Measurements from ENCODE around the gene FGF18.

DNA sequence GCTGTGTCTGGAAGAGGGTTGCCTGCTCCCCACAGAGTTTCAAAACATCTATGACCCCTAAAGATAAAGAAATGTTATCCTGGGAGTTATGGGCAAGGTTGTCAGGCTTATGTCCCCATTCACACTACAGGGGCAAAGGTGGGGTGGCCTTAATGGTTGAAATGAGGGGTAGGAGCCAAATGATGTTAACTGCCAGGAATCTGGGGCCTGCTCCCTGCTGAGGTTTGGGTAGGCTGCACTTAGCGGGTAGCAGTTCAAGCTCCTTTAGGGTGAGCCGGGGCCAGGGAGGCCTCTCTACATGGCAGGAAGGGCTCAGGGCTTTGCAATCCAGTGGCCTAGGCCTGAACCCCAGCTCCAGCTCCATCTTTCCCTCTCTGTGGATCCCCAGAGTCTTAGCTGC is 3.0 kb downstream of the FGF18 start:
- TF ChIP-seq BACH1 (IDR thresholded peaks at IDR 0.05; ENCODE audit: borderline replicate concordance), result no peak
- no peak for TF ChIP-seq CBX3 (IDR thresholded peaks at IDR 0.05; ENCODE audit: borderline replicate concordance, low read depth)
- no peak for TF ChIP-seq ZNF24 (IDR thresholded peaks at IDR 0.05)
- no peak for TF ChIP-seq NFYB (IDR thresholded peaks at IDR 0.05; ENCODE audit: insufficient read depth, low read depth, low read length)
- TF ChIP-seq FOXM1 (IDR thresholded peaks at IDR 0.05; ENCODE audit: low read depth, low read length), result no peak
- TF ChIP-seq, protein P1, sequence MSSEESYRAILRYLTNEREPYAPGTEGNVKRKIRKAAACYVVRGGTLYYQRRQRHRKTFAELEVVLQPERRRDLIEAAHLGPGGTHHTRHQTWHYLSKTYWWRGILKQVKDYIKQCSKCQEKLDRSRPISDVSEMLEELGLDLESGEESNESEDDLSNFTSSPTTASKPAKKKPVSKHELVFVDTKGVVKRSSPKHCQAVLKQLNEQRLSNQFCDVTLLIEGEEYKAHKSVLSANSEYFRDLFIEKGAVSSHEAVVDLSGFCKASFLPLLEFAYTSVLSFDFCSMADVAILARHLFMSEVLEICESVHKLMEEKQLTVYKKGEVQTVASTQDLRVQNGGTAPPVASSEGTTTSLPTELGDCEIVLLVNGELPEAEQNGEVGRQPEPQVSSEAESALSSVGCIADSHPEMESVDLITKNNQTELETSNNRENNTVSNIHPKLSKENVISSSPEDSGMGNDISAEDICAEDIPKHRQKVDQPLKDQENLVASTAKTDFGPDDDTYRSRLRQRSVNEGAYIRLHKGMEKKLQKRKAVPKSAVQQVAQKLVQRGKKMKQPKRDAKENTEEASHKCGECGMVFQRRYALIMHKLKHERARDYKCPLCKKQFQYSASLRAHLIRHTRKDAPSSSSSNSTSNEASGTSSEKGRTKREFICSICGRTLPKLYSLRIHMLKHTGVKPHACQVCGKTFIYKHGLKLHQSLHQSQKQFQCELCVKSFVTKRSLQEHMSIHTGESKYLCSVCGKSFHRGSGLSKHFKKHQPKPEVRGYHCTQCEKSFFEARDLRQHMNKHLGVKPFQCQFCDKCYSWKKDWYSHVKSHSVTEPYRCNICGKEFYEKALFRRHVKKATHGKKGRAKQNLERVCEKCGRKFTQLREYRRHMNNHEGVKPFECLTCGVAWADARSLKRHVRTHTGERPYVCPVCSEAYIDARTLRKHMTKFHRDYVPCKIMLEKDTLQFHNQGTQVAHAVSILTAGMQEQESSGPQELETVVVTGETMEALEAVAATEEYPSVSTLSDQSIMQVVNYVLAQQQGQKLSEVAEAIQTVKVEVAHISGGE (CRISPR knock-in tag; IDR thresholded peaks at IDR 0.05), result no peak
- no peak for TF ChIP-seq ATF2 (IDR thresholded peaks at IDR 0.05; ENCODE audit: low read length)
- TF ChIP-seq EZH2 (IDR thresholded peaks at IDR 0.05; ENCODE audit: borderline replicate concordance, control insufficient read depth, low read depth, low read length), result no peak
- TF ChIP-seq, protein P2, sequence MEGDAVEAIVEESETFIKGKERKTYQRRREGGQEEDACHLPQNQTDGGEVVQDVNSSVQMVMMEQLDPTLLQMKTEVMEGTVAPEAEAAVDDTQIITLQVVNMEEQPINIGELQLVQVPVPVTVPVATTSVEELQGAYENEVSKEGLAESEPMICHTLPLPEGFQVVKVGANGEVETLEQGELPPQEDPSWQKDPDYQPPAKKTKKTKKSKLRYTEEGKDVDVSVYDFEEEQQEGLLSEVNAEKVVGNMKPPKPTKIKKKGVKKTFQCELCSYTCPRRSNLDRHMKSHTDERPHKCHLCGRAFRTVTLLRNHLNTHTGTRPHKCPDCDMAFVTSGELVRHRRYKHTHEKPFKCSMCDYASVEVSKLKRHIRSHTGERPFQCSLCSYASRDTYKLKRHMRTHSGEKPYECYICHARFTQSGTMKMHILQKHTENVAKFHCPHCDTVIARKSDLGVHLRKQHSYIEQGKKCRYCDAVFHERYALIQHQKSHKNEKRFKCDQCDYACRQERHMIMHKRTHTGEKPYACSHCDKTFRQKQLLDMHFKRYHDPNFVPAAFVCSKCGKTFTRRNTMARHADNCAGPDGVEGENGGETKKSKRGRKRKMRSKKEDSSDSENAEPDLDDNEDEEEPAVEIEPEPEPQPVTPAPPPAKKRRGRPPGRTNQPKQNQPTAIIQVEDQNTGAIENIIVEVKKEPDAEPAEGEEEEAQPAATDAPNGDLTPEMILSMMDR (IDR thresholded peaks at IDR 0.05 in 2 of 3, conservative IDR thresholded peaks at IDR 0.05 in 1 of 3; ENCODE audit: control insufficient read depth in 2 of 3, extremely low read depth in 1 of 3, insufficient read depth in 1 of 3, low read depth in 3 of 3, low read length in 3 of 3), result no peak
- TF ChIP-seq, protein P3, sequence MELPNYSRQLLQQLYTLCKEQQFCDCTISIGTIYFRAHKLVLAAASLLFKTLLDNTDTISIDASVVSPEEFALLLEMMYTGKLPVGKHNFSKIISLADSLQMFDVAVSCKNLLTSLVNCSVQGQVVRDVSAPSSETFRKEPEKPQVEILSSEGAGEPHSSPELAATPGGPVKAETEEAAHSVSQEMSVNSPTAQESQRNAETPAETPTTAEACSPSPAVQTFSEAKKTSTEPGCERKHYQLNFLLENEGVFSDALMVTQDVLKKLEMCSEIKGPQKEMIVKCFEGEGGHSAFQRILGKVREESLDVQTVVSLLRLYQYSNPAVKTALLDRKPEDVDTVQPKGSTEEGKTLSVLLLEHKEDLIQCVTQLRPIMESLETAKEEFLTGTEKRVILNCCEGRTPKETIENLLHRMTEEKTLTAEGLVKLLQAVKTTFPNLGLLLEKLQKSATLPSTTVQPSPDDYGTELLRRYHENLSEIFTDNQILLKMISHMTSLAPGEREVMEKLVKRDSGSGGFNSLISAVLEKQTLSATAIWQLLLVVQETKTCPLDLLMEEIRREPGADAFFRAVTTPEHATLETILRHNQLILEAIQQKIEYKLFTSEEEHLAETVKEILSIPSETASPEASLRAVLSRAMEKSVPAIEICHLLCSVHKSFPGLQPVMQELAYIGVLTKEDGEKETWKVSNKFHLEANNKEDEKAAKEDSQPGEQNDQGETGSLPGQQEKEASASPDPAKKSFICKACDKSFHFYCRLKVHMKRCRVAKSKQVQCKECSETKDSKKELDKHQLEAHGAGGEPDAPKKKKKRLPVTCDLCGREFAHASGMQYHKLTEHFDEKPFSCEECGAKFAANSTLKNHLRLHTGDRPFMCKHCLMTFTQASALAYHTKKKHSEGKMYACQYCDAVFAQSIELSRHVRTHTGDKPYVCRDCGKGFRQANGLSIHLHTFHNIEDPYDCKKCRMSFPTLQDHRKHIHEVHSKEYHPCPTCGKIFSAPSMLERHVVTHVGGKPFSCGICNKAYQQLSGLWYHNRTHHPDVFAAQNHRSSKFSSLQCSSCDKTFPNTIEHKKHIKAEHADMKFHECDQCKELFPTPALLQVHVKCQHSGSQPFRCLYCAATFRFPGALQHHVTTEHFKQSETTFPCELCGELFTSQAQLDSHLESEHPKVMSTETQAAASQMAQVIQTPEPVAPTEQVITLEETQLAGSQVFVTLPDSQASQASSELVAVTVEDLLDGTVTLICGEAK (IDR thresholded peaks at IDR 0.05; ENCODE audit: borderline replicate concordance), result no peak
- no peak for TF ChIP-seq ELK1 (IDR thresholded peaks at IDR 0.05; ENCODE audit: low read depth, low read length)
